CD4-positive, alpha-beta T cell treated with Interleukin-2 at 100 ng/mL for 4 hours (primary cell): ENCODE results near the gene KIF15.
"Not testable (repeated sequence)": the region's sequence is repeated elsewhere in the genome, so short reads cannot be mapped to it uniquely, and the experiment has no call there.

Experiments
- DNase-seq: peaks from one replicate; pipeline ENCODE4 v3.0.0-alpha.2; 2020; ENCODE audit warnings: low spot score

KIF15 gene

GRCh38 chr3:44761424-44762169 is at the start of gene KIF15, which contains the start of gene KIAA1143:
TSS of gene KIF15 (plus strand) at chr3:44761794. CDS start at chr3:44761866, 72 bp downstream.
TSS of gene KIAA1143 (minus strand) at chr3:44761619. CDS start at chr3:44761602, 17 bp downstream.
- DNase-seq, result peak; percentile 96

GRCh38 chr3:44712455-44713075 is 49.0 kb upstream of the KIF15 start, which contains the start of gene ZNF502:
TSS of gene ZNF502 (plus strand) at chr3:44712660. CDS start at chr3:44720262, 7,602 bp downstream.
- peak; percentile 54 for DNase-seq

- DNase-seq, result no peak
Measured at GRCh38 chr3:44721231-44722102, 40.1 kb upstream of the KIF15 start.

- DNase-seq, result no peak
Measured at GRCh38 chr3:44722103-44722401, 39.5 kb upstream of the KIF15 start.

GRCh38 chr3:44729384-44729910 is 32.1 kb upstream of the KIF15 start, which contains the start of gene ZNF501:
TSS of gene ZNF501 (plus strand) at chr3:44729635. CDS start at chr3:44734422, 4,787 bp downstream.
- DNase-seq, result peak; percentile 86

- DNase-seq, result no peak
Measured at GRCh38 chr3:44734646-44735168, 26.9 kb upstream of the KIF15 start.

- DNase-seq, result no peak
Measured at GRCh38 chr3:44761101-44761423, 532 bp upstream of the KIF15 start.

GRCh38 chr3:44762170-44762677 is 630 bp downstream of the KIF15 start:
- no peak for DNase-seq

- DNase-seq, result no peak
Measured at GRCh38 chr3:44762690-44763089, 1.1 kb downstream of the KIF15 start.

GRCh38 chr3:44764248-44764647 is 2.7 kb downstream of the KIF15 start:
- DNase-seq, result no peak

GRCh38 chr3:44771424-44772098 is 10.0 kb downstream of the KIF15 start:
- DNase-seq, result no peak

GRCh38 chr3:44772099-44772442 is 10.5 kb downstream of the KIF15 start:
- no peak for DNase-seq

GRCh38 chr3:44782891-44783290 is 21.3 kb downstream of the KIF15 start:
- no peak for DNase-seq

GRCh38 chr3:44795197-44795596 is 33.6 kb downstream of the KIF15 start:
- DNase-seq, result no peak

GRCh38 chr3:44802011-44802410 is 40.4 kb downstream of the KIF15 start:
- no peak for DNase-seq

- DNase-seq, result no peak
Measured at GRCh38 chr3:44803298-44803697, 41.7 kb downstream of the KIF15 start.

- DNase-seq, result no peak
Measured at GRCh38 chr3:44805960-44806359, 44.4 kb downstream of the KIF15 start.

- DNase-seq, result no peak
Measured at GRCh38 chr3:44814751-44815150, 53.2 kb downstream of the KIF15 start.

- DNase-seq, result not testable (repeated sequence)
Measured at GRCh38 chr3:44816334-44816733, 54.7 kb downstream of the KIF15 start.

GRCh38 chr3:44821206-44821605 is 59.6 kb downstream of the KIF15 start:
- DNase-seq, result not testable (repeated sequence)

- DNase-seq, result no peak
Measured at GRCh38 chr3:44825264-44825925, 63.8 kb downstream of the KIF15 start.
